AG09309 (cell line): Measurements from ENCODE around the gene SLC16A3.

Experiments used
- DNase-seq: peaks from one replicate; pipeline ENCODE4 v3.0.0-alpha.2; 2010; ENCODE audit warnings: low read depth
- H3K4me3 ChIP-seq: 2 replicates; pipeline ENCODE4 v1.5.1; 2011; ENCODE audit warnings: mild to moderate bottlenecking, low read depth, low read length, moderate library complexity; ENCODE audit not compliant: control insufficient read depth
- TF ChIP-seq, protein P1 (sequence below): IDR thresholded peaks from 2 replicates; pipeline ENCODE4 v1.5.1; 2011; ENCODE audit warnings: mild to moderate bottlenecking, low read depth, low read length, inconsistent platforms; ENCODE audit not compliant: insufficient read depth, control insufficient read depth; ENCODE audit errors: missing control alignments

Gene SLC16A3

DNA sequence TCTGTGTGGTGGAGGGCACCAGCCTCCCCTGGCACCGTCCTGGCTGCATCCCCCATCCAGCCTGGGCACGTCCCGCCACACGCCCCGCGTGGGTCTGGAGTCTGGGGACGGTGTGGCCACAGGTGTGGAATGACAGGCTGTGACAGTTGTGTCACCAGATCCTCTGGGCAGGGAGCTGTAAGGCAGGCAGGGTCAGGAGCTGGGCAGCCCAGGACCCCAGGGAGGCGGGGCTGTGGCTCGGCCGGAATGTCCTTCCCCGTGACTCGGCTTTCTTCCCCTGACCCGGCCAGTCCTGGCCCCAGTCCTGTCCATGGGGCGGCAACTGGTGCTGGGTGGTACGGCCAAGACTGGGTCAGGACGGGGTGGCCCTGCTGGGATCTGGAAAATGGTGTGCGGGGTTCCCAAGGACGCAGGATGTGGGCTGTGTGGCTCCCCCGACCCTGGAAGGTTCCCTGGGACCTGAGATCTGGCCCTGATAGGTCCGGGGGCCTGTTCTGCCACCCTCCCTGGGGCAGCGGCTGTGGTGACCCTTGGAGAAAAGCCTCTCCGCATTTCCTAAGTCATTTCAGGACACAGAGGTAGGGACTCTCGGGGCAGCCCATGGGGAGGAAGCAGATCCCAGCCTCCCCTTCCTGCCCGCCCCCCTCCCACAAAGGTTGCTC is 3.3 kb upstream of the SLC16A3 start:
- TF ChIP-seq, protein P1, sequence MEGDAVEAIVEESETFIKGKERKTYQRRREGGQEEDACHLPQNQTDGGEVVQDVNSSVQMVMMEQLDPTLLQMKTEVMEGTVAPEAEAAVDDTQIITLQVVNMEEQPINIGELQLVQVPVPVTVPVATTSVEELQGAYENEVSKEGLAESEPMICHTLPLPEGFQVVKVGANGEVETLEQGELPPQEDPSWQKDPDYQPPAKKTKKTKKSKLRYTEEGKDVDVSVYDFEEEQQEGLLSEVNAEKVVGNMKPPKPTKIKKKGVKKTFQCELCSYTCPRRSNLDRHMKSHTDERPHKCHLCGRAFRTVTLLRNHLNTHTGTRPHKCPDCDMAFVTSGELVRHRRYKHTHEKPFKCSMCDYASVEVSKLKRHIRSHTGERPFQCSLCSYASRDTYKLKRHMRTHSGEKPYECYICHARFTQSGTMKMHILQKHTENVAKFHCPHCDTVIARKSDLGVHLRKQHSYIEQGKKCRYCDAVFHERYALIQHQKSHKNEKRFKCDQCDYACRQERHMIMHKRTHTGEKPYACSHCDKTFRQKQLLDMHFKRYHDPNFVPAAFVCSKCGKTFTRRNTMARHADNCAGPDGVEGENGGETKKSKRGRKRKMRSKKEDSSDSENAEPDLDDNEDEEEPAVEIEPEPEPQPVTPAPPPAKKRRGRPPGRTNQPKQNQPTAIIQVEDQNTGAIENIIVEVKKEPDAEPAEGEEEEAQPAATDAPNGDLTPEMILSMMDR = no peak

DNA sequence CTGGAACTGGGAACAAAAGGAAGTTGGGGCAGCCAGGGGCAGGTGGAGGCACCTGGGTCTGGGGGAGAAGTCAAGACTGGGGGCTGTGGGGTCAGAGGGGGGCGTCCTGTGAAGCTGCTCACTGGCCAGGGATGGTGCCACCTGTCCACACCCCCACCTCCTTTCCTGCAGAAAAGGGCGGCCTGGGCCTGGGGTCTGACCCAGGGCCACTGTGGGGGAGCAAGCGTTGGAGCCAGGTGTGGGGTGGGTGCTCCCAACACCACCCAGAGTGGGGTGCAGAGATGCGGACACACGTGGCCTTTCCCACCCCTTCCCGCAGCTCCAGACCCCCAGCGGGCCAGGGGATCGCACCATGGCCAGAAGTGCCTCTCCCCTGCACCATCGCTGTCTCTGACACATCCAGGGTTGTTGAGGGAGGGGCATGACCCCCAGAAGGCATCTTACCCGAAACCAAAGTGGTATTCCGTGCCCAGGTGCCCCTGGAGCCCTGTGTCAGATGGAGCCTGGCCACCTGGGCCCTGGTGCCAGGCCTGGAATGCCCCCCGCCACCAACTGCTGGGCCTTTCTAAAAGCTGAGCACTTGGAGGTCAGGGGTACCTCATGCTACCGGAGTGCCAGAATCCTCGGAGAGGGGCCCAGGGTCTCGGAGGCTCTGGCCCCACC is 2.6 kb upstream of the SLC16A3 start:
- H3K4me3 ChIP-seq = no peak overlapping the region
- no peak for DNase-seq
- TF ChIP-seq, protein P1 = no peak

More for the DNA sequence above, 3.3 kb upstream of the SLC16A3 start:
- DNase-seq = no peak
- H3K4me3 ChIP-seq = no peak overlapping the region

DNA sequence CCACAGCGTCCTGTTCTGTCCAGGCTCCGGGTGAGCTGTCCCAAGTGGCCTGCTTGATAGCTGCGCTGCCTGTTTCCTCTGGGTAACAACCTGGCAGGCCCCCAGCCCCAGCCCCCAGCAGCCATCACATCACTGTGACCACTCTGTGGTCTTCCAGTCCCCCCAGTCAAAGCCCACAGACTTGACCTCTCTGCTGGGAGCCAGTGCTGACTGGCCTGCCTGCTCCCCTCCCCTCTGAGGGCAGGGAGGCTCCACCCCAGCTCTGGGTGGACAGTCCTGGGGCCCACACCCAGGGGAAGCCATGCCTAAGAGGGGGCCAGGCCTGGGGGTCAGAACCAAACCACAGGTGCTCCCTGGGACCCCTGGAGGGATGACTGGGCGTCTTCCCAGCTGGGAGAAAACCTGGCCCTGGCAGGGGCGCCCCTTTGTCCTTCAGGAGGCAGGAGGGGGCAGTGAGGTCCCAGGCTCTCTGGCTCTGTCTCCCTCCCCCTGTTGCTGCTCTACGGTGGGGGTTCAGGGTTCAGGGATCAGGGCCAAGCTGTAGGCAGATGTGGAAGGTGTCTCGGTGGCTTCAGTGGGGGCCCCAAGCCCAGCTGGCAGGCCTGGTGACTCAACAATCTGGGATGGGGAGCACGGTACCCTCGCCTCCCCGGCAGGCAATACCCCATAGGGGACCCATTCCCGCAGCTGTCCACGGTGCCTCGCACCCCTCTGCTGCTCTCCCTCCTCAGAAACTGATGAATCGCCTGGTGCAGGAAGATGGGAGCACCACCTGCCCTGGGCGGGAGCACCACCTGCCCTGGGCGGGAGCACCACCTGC is 1.8 kb upstream of the SLC16A3 start:
- H3K4me3 ChIP-seq = no peak overlapping the region
- TF ChIP-seq, protein P1 = no peak
- DNase-seq = no peak

DNA sequence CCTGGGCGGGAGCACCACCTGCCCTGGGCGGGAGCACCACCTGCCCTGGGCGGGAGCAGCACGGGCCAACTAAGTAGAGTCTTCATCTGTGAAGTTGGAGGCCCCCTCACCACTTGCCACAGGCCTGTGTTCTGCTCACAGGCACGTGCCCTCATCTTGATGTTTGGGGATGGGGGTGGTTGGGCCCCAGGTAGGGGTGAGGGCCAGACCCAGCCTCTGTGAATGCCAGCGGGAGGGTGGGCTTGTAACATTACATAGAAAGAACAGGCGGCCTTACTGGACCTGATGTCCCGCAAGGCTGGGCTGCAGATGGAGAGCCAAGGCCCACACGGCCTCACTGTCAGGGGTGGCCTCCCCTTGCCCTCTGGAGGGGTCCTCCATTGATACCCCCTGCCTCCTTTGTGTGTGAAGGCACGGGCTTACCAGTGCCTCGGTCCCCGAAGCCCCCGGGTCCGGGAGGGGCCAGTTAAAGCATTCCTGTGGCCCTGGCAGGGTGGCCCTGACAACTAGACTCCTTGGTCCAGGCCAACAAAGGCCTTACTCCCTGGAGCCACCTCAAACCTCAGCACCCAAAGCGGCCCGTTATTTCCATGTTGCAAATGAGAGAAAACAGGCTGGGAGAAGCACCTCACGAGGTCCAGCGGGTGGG is 1.1 kb upstream of the SLC16A3 start:
- TF ChIP-seq, protein P1 = no peak
- no peak overlapping the region for H3K4me3 ChIP-seq
- DNase-seq = no peak

DNA sequence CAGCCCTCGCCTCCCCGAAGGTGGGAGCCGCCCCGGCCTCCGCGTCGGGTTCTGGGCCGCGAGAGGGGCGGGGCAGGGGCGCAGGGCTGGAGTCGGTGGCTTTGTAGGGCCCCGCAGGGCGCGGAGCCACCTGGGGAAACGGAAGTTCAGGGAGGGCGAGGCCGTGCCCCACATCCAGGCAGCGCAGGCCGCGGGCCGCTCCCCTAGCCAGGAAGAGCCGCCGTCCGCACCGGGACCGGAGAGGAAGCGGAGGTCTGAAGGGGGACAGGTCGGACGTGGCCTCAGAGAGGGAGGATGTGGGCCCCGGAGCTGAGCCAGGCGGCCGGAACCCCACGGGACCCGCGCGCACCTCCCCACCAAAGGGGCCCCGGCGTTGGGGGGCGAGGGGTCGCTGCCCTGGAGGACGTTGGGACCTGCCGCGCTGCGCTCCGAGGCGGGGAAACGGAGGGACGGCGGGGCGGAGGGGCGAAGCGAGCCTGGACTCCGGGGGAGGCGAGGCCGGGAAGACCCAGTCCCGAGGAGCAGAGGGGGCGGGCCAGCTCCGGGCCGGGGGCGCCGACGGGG is 482 bp upstream of the SLC16A3 start:
- TF ChIP-seq, protein P1 = no peak
- peak overlapping the region; percentile 35 for H3K4me3 ChIP-seq
- no peak for DNase-seq
